NCI-H446 treated with DMSO at 0.1 percent for 48 hours (cell line): ENCODE measurements around the gene ZNF737.
A peak's percentile ranks its signal among the peaks of the same experiment; 100 is the strongest.
"Not testable (repeated sequence)": the region's sequence is repeated elsewhere in the genome, so short reads cannot be mapped to it uniquely, and the experiment has no call there.

Source experiments
- DNase-seq: peaks from one replicate; lab custom pipeline; 2025; lab: John Stamatoyannopoulos, UW

The ZNF737 gene

DNA sequence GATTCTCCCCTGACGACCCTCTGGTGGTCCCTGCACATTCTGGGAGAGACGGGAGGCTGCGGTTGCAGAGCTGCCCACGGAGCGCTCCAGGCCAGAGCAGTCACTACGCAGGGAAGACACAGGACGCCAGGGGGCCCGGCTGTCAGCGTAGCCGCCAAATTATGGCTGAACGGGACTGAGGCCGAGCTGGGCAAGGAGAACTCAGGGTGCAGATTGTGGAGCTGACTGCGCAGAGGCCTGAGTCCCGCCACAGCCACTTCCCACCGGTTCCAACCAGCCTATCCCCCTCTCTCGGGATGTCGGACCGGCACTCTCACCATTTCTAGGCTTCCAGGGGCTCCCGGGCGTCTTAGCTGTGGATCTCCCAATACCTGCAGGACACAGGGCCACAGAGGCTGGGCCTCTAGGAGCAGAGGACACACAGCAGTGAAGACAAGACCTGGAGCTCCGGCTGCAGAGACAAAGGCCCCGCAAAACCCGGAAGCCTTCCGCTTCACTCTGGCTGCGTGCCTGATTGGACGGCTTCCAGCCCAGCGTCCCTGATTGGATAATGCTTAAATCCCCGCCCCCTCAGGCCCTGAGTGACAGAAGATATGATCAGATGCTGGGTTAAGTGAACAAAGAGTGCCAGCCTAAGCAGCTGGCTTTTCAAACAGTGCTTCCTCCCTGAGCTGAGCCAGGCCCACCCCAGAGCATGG, at the start of gene ZNF737:
Gene ZNF737, minus strand, starts transcription at position 461 of the 698 bp plus-strand sequence. Its CDS starts 141 bp downstream, at position 320.
- DNase-seq: no peak

DNA sequence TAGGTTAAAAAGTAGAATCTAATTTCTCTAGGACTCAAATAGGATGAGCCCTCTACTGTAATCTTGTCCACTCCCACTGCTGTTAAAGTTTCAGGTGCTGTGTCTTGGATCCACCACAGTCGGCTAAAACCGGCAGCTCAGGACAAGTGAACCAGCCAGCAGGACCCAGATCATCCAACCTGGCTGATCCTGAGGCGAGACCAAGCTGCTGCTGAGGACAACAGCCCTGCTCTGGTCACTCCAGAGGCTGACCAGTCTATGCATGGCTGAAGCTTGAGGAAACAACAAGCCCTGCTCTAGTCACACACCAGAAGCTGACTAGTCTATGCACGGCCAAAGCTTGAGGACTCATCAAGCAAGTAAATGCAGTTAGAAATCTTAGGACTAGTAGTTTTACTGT, 49.4 kb upstream of the ZNF737 start:
- DNase-seq: not testable (repeated sequence)

DNA sequence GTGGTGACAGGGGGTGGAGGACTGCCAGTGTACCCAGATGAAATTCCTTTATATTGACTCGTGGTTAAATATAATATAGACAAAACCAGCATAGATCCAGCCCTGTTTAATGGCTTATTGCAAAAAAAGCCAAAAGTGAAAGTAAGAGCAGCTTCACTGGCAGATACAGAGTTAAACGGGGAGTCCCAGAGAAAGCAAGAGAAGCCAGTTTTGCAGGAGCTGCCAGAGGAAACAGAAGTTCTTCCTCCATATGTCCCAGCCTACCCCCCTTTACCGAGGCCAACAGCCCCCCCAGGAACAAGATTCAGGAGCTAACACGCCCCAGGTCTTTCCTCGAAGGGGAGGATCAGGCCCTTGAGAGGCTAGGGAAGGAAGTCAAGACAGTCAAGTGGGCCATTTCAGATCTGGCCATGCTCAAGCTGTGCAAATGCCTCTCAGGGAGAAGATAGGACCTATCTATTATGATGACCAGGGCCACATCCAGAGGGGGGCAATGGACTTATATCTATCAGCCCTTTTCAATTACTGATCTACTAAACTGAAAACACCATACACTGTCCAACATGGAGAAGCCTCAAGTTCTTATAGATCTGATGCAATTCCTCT, 47.2 kb upstream of the ZNF737 start:
- DNase-seq: no peak

DNA sequence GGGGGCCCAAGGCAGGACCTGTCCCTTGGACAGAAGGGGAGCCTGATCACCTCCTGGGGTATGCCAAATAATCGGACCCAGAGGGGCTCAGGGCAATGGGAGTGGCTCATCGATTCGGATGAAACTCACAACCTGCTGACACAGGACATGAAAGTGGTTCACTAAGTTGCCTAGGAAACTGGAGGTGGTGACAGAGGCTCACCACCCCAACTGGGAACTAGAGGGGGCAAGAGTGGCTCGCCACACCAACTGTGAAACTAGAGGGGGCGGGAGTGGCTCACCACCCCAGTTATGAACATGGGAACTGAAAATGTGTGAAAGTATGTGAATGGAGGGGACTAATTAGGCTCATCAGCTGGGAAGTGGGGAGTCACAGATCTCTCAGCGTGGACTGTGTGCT, 46.3 kb upstream of the ZNF737 start:
- DNase-seq: no peak

DNA sequence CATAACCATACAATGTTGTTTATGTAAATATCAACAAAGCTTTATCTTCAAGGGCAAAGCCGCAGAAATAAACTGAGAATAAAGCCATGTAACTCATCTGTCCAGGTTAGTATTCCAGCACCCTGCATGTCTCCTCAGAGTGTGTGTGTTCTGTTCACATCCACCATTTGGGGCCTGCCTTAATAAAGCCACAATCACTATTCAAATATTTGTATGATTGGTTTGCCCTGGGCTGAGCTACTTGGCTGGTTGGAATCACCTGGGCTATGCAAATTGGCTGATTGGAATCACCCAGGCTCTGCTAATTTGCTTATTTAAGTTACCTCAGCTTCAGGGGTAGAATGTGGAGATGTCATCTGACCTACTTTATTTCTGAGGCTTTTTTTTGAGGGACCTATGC, 42.4 kb upstream of the ZNF737 start:
- DNase-seq: no peak

DNA sequence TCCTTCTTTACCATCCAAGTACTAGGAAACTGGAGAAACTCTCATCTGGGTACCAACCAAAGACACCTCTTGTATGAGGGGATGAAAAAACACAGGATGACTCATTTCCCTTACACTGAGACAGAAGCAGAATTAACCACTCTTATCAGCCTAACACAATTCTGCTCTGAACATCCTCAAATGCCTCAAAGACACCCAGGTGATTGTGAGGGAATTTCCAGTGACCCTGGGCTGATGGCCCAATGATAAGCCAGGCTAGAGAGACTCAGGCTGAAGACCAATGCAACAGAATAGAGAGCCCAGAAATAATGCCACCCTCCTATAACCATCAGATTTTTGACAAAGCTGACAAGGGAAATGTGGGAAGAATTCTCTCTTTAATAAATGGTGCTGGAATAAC, 7.0 kb downstream of the ZNF737 start:
- DNase-seq: no peak

DNA sequence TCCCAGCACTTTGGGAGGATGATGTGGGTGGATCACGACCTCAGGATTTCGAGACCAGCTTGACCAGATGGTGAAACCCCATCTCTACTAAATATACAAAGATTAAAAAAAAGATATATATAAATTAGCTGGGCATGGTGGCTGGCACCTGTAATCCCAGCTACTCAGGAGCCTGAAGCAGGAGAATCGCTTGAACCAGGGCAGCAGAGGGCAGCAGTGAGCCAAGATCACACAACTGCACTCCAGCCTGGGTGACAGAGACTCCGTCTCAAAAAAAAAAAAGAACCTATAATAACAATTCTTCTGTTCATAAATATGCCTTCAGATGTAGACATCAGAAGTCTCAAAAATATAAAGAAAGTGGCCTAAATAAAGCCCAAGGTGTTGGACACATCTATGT, 7.6 kb downstream of the ZNF737 start:
- DNase-seq: no peak

DNA sequence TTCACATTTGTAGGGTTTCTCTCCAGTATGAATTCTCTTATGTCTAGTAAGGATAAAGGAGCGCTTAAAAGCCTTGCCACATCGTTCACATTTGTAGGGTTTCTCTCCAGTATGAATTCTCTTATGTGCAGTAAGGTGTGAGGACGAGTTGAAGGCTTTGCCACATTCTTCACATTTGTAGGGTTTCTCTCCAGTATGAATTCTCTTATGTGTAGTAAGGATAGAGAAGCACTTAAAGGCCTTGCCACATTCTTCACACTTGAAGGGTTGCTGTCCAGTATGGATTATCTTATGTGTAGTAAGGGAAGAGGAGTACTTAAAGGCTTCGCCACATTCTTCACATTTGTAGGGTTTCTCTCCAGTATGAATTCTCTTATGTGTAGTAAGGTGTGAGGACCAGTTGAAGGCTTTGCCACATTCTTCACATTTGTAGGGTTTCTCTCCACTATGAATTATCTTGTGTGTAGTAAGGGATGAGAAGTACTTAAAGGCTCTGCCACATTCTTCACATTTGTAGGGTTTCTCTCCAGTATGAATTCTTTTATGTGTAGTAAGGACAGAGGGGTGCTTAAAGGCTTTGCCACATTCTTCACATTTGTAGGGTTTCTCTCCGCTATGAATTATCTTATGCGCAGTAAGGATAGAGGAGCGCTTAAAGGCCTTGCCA, 20.8 kb downstream of the ZNF737 start:
- not testable (repeated sequence) for DNase-seq

DNA sequence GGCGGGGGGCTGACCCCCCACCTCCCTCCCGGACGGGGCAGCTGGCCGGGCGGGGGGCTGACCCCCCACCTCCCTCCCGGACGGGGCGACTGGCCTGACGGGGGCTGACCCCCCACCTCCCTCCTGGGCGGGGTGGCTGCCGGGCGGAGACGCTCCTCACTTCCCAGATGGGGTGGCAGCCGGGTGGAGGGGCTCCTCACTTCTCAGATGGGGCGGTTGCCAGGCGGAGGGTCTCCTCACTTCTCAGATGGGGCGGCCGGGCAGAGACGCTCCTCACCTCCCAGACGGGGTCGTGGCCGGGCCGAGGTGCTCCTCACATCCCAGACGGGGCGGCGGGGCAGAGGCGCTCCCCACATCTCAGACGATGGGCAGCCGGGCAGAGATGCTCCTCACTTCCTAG, 35.3 kb downstream of the ZNF737 start:
- DNase-seq: not testable (repeated sequence)

DNA sequence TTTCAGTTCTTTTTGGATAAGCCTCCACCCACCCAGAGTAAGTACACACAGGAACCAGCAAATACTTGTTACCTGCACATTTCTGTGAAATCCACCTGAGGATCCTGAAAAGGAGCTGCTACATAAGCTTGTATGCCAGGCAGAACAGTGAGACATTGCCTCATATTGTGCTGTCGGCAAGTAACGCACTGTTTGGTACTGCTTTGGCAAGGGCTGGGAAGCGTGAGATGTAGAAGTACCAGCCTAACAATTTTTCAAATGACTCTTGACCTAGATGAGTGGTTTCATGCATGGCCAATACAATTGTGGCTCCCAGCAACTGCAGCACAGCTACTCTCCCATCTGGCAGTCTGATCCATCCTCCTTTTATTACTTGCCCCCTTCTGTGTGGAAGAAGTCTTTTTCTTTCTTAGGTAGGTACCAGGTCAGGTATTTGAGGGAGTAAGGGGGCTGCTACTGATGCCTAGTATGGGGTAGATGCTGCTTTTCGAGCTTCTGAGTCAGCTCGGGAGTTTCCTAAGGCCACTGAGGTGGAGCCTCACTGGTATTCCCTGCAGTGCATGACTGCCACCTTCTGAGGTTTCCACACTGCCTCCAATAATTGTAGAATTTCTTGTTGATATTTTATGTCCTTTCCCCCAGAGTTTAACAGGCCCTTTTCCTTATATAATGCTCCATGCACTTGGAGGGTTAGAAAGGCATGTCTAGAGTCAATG, 52.2 kb downstream of the ZNF737 start:
- no peak for DNase-seq

DNA sequence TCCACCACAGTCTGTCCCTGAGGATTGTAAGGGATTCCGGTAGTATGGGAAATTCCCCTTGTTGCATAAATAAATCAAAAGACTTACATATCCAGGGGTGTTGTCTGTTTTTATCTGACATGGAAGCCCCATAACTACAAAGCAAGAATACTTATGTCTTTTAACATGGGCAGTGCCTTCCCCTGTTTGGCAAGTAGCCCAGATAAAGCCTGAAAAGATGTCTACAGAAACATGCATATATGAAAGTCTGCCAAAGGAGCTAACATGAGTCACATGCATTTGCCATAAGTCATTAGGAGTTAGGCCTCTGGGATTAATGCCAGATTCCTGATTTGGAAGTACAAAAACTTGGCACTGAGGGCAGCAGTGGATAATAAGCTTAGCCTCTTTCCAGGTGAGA, 62.1 kb downstream of the ZNF737 start:
- DNase-seq: peak; percentile 27
